ENCODE results near the gene MPP3.

The MPP3 gene

DNA sequence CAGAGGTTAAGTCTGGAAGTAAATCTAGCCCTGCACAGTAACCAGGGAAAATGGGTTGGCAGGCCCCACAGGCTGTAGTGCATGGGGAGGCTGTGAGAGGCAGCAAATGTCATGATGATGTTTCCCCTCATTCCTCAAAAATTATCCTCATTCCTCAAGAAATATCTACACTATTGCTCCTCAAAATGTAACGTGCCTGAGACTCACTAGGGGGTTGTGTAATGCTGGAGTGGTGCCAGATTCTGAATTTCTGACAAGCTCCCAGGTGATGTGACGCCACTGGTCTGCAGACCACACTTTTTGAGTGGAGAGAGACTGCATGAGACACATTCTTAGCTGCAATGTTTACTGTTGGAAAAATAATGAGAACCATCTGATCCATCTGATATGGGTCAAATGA lies 1.2 kb upstream of the MPP3 start:
- no peak overlapping the region for H3K4me3 ChIP-seq (ENCODE audit: low read depth, low read length)
- TF ChIP-seq, protein P1, sequence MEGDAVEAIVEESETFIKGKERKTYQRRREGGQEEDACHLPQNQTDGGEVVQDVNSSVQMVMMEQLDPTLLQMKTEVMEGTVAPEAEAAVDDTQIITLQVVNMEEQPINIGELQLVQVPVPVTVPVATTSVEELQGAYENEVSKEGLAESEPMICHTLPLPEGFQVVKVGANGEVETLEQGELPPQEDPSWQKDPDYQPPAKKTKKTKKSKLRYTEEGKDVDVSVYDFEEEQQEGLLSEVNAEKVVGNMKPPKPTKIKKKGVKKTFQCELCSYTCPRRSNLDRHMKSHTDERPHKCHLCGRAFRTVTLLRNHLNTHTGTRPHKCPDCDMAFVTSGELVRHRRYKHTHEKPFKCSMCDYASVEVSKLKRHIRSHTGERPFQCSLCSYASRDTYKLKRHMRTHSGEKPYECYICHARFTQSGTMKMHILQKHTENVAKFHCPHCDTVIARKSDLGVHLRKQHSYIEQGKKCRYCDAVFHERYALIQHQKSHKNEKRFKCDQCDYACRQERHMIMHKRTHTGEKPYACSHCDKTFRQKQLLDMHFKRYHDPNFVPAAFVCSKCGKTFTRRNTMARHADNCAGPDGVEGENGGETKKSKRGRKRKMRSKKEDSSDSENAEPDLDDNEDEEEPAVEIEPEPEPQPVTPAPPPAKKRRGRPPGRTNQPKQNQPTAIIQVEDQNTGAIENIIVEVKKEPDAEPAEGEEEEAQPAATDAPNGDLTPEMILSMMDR (IDR thresholded peaks at IDR 0.05; ENCODE audit: insufficient read depth, low read depth, low read length, missing control alignments) = no peak
- DNase-seq (ENCODE audit: low read depth) = no peak

DNA sequence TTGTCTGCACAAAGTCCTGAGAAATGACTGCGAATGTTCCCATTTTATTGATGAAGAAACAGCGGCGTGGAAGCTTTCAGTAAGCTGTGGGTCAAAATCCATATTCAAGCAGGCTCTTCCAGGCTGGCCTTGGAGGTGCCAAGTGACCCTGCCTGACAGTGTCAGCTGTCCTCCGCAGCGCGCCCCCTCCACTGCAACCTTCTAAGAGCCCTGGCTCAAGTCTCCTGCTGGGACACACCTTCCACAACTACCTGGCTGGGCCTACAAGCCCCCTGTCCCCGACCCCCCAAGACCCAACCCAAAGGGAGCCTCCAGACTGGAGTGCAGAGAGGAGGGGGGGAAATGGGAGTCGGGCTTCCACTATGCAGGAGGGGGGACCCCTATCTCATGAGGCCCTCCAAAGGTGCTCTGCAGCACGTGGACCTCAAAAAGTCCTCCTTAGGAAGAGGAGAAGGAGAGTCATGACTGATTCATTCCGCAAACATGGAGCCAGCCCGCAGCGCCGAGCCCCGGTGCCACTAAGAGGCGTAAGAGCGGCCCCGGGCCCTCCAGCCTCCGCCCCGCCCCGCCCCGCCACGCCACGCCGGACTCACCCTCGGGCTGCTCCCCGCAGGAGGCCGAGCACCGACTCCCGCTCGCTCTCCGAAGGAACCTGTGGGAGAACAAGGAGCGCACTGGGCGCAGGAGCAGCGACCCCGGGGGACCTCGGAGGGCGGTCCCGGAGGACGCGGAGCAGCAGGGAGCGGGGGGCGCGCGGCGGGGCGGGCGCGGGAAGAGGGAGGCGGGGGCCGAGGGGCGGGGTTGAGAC lies 574 bp downstream of the MPP3 start:
- TF ChIP-seq, protein P1 (IDR thresholded peaks at IDR 0.05; ENCODE audit: insufficient read depth, low read depth, low read length, missing control alignments) = no peak
- no peak for DNase-seq (ENCODE audit: low read depth)
- H3K4me3 ChIP-seq (ENCODE audit: low read depth, low read length) = no peak overlapping the region

DNA sequence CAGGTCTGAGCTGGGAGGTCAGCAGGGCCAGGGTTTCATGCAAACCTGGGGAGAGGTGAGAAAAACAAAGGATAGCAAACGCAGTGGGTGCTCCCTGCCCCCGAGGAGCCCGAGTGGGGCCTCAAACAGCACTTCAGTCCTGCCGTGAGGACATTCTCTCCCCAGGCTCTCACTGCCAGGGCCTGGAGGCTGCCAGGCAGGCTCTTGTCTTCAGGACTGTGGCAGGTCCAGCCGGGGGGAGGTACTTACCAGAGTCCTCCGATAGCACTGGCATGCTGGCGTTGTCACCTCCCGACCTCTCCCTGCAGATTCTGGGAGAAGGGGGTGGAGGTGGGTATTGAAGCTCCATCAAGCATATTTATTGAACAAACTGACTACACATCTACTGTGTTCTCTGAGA lies 1.3 kb downstream of the MPP3 start:
- TF ChIP-seq, protein P1 (IDR thresholded peaks at IDR 0.05; ENCODE audit: insufficient read depth, low read depth, low read length, missing control alignments) = no peak
- no peak for DNase-seq (ENCODE audit: low read depth)
- no peak overlapping the region for H3K4me3 ChIP-seq (ENCODE audit: low read depth, low read length)

DNA sequence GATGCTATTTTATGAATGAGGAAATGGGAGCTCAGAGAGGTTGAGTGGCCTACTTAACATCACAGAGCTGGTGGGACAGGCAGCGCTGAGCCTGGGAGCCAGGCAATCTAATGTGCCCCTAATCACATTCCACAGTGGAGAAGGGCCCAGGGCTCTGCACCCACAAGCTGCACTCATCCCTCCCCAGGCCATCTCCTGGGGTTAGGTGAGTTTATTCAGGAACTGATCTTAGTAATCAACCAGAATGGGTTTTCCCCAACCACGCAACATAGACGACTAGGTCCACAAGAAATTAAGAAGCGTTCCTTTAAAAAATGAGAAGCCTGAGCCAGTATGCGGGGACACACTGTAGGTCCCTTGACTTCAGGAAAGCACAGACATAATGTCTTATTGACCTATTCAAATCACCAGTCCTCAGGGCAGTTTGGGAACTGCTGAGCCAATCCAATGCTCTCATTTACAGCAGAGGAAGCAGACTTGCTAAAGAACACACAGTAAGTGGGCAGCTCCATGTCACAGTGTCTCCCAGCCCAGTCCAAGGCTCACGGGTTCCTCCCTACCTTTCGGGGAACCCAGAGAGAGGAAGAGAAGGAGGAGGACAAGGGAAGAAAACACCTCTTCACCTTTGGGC lies 2.3 kb downstream of the MPP3 start:
- H3K4me3 ChIP-seq (ENCODE audit: low read depth, low read length) = no peak overlapping the region
- DNase-seq (ENCODE audit: low read depth) = peak; percentile 8
- TF ChIP-seq, protein P1 (IDR thresholded peaks at IDR 0.05; ENCODE audit: insufficient read depth, low read depth, low read length, missing control alignments) = no peak

DNA sequence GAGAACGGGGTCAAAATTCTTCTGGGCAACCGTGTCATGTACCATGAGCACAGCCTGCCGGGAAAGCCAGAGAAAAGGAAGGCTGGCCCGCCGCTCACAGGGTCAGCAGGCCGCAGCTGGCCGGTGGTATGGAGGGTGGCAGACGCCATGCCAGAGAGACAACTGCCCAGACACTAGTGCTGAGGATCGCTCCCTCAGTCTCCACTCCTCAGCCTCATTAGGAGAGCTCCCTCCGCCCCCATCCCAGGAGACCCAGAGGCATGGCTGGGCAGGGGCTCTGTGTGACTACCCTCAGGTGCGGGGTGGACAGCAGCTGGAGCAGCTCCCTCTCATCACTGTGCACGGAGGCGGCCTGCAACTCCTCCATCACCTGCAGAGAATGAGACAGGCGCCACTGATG lies 3.2 kb downstream of the MPP3 start:
- no peak overlapping the region for H3K4me3 ChIP-seq (ENCODE audit: low read depth, low read length)
- TF ChIP-seq, protein P1 (IDR thresholded peaks at IDR 0.05; ENCODE audit: insufficient read depth, low read depth, low read length, missing control alignments) = no peak
- DNase-seq (ENCODE audit: low read depth) = no peak

DNA sequence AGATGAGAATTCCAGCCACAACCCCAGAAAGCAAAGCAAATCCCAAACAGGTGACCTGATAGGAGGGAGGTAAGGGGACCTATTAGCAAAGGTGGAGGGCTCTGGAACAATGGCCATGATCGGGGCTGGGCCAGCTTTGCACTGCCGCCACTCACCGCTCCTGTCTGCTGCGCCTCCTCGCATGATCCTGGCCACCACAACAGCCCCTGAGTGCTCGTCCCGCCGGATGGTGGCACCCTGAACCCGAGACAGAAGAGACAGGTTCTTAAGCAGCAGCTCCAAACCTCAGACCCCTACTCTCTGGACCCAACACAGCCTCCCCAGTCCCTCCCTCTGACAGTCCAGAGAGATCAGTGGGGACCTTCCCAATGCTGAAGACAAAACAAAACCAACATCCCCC lies 5.3 kb downstream of the MPP3 start:
- TF ChIP-seq, protein P1 (IDR thresholded peaks at IDR 0.05; ENCODE audit: insufficient read depth, low read depth, low read length, missing control alignments) = no peak
- DNase-seq (ENCODE audit: low read depth) = no peak
- H3K4me3 ChIP-seq (ENCODE audit: low read depth, low read length) = no peak overlapping the region

Measured in GM12865 (cell line).